GM12865 (cell line): ENCODE data around the gene CRAMP1.
A peak's percentile ranks its signal among the peaks of the same experiment; 100 is the strongest.

Source experiments
- DNase-seq: peaks from one replicate; pipeline ENCODE4 v3.0.0; 2010; ENCODE audit warnings: low read depth
- H3K4me3 ChIP-seq: 2 replicates; pipeline ENCODE4 v1.5.1; 2011; ENCODE audit warnings: mild to moderate bottlenecking, low read depth, low read length, control low read depth
- CTCF ChIP-seq: IDR thresholded peaks from 2 replicates; pipeline ENCODE4 v1.5.1; 2011; ENCODE audit warnings: low read length, control low read depth, low read depth, inconsistent platforms; ENCODE audit not compliant: insufficient read depth; ENCODE audit errors: missing control alignments

The CRAMP1 gene

DNA sequence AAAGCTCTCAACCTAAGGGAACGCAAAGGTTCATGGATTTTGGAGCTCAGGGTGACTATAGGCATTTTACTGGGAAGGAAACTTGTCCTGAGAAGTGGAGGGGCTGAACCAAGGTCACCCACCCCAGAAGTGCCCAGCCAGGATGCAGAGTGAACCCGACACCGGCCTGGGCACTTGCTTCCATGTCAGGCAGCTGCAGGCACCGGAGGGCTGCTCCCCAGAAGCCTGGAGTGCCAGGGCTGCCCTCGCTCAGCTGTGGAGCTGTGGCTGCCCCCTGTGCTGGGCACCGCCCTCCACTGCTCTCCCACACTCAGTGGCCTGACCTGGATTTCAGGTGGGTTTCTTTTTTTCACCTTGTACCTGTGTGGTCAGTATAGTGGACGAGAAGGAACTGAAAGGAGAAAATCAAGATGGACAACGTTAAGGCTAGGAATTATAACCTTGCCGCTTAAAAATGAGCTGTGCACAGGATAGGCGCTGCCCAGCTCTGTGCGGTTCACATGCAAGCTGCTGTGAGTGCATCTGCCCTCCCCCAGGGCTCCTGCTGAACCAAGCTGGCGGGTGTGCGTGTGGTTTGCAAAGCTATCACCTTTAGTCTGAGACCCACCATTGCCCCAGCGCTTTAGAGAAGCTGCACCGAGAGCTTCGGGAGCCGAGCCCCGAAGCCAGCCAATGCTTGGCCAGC is 96.1 kb downstream of the CRAMP1 start:
- TF ChIP-seq CTCF, result no peak
- H3K4me3 ChIP-seq, result peak overlapping the region; percentile 94
- DNase-seq, result no peak

DNA sequence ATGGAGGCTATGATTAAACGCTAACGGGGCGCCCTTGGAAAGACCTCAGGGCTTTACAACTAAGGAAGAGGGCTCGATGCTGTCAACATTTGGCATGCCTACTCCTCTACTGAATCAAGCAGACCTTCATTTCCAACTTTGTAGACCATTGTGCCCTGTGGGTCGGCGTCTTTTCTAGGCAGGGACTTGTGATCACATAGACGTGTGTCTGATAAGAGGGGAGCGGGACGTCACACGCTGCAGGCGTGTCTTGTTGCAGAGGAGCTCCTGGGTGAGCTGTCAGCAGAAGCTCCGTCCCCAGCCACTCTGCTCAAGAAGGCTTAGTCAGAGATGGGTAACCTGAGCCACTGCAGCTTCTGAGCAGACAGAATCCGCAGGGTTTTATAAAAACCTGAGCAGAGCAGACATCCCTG is 96.6 kb downstream of the CRAMP1 start:
- TF ChIP-seq CTCF, result no peak
- H3K4me3 ChIP-seq, result no peak overlapping the region
- DNase-seq, result no peak

DNA sequence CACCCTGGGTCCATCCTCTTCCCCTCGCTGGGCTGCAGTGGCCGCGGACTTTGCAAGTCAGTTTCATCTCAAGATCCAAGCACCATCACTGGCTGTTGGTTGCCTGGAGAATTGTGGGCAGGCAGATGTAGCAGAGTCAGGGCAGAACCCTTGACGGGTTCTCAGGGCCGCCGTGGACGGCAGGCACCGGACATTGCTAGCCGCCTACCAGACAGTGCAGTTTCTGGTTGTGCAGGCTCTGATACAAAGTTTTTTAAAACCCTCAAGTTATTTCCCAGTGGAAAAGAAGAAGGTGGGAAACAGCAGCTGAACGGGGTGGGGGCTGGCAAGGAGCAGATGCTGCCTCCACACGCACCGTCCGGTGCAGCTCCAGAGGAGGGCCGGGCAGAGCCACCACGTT is 97.2 kb downstream of the CRAMP1 start:
- no peak for DNase-seq
- no peak overlapping the region for H3K4me3 ChIP-seq
- TF ChIP-seq CTCF, result no peak

DNA sequence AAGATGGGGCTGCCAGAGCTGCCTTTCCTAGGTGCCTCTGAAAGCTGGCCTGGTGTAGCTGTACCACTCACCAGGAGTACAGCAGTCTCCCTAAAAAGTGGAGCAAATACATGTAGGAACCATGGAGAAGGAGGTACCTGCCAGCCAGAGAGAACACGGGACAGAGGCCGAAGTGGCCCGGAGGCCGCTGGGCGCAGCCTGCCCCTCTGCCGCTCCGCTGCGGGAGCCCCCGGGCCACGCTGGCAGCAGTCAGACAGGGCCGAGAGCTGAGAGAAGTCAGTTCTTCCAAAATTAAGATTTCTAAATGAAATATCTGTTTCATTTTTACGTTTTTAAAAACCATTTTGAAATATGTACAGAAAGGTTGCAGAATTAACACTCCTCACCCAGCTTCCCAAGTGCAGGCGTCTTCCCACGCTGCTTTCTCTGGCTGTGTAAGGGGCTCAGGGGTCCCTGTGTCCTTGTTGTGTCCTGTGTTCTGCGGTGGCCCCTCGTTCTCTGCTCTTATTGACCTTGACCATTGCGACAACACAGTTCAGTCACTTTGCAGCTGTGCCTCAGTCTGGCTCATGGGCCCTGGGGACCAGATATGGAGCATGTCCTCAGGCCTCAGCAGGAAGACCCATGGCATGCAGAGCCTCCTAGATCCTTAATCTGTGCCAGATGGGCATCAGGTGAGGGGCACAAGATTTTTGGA is 98.8 kb downstream of the CRAMP1 start:
- no peak for DNase-seq
- no peak overlapping the region for H3K4me3 ChIP-seq
- TF ChIP-seq CTCF, result no peak

DNA sequence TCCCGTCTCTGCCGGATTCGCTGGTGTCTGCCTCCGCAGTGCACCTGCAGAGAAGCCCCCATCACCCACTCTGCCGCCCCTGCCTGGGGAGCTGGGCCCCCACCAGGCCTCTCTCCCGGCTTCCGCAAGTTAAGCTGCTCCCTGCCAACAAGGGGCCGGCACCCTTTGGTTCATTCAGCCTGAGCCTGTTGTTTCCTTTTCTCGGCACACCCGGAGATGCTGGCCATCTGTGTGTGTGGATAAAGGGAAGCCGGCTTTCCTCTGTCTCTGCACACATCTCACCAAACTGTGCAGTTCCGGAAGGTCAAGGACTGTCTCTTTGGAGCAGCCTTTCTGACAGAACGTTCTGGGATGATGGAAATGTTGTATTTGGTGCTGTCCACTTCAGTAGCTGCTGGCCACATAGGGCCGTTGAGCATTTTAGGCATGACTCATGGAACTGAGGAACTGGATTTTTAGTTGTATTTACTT is 100.7 kb downstream of the CRAMP1 start:
- no peak for TF ChIP-seq CTCF
- no peak overlapping the region for H3K4me3 ChIP-seq
- DNase-seq, result no peak

- H3K4me3 ChIP-seq, result peak overlapping the region; percentile 40
- no peak for TF ChIP-seq CTCF
- DNase-seq, result no peak
Observed at GRCh38 chr16:1713331-1713730, 101.2 kb downstream of the CRAMP1 start.
